Smooth muscle cell (in vitro differentiated cells): ENCODE data around the gene SKOR2. TPM values are rescaled to one million over a fixed set of nuclear protein-coding genes. Genes with fewer than 3 reads are reported as not detected.
"Not testable (repeated sequence)": the region's sequence is repeated elsewhere in the genome, so short reads cannot be mapped to it uniquely, and the experiment has no call there.

Source experiments
- DNase-seq: peaks from one replicate; lab custom pipeline; 2025; ENCODE audit not compliant: unreplicated experiment; lab: John Stamatoyannopoulos, UW
- H2AFZ ChIP-seq: fragments of 200-600 bp; sonication (generic); 2 replicates; pipeline ENCODE4 v1.6.0; 2016; ENCODE audit warnings: antibody characterized with exemption, low read depth, mild to moderate bottlenecking
- H3F3A ChIP-seq: fragments of 200-600 bp; sonication (generic); 2 replicates; pipeline ENCODE4 v1.6.0; 2017; ENCODE audit warnings: antibody characterized with exemption, low read depth
- H3K27ac ChIP-seq: fragments of 200-600 bp; sonication (generic); 2 replicates; pipeline ENCODE4 v1.5.1; 2016; ENCODE audit warnings: low read depth, mild to moderate bottlenecking
- H3K27me3 ChIP-seq: fragments of 200-600 bp; sonication (generic); 2 replicates; pipeline ENCODE4 v1.6.1; 2016; ENCODE audit warnings: low read depth, mild to moderate bottlenecking
- H3K36me3 ChIP-seq: fragments of 200-600 bp; sonication (generic); 2 replicates; pipeline ENCODE4 v1.5.1; 2016; ENCODE audit warnings: low read depth
- H3K4me1 ChIP-seq: fragments of 200-600 bp; sonication (generic); 2 replicates; pipeline ENCODE4 v1.5.1; 2016; ENCODE audit warnings: low read depth
- H3K4me2 ChIP-seq: fragments of 200-600 bp; sonication (generic); 2 replicates; pipeline ENCODE4 v1.6.0; 2016; ENCODE audit warnings: mild to moderate bottlenecking
- H3K4me3 ChIP-seq: fragments of 200-600 bp; sonication (generic); 2 replicates; pipeline ENCODE4 v1.5.1; 2016; ENCODE audit warnings: mild to moderate bottlenecking
- H3K79me2 ChIP-seq: fragments of 200-600 bp; sonication (generic); 2 replicates; pipeline ENCODE4 v1.6.0; 2016; ENCODE audit warnings: low read depth, mild to moderate bottlenecking
- H3K9ac ChIP-seq: fragments of 200-600 bp; sonication (generic); 2 replicates; pipeline ENCODE4 v1.6.0; 2016; ENCODE audit warnings: low read depth
- H3K9me3 ChIP-seq: fragments of 200-600 bp; sonication (generic); replicated peaks from 2 replicates; pipeline ENCODE4 v1.5.1; 2016; ENCODE audit warnings: low read depth
- H4K20me1 ChIP-seq: fragments of 200-600 bp; sonication (generic); 2 replicates; pipeline ENCODE4 v1.6.0; 2016; ENCODE audit warnings: low read depth
- CTCF ChIP-seq: fragments of 200-600 bp; sonication (generic); IDR thresholded peaks from 2 replicates; pipeline ENCODE4 v1.5.1; 2017; ENCODE audit warnings: borderline replicate concordance, mild to moderate bottlenecking, antibody characterized with exemption; ENCODE audit not compliant: insufficient read depth, poor library complexity, severe bottlenecking
- WGBS: methylation state at CpG from one replicate; pipeline ENCODE4 v1.1.7; 2016; ENCODE audit warnings: low lambda C conversion rate; 5-methylcytosine and 5-hydroxymethylcytosine counted together
- polyA plus RNA-seq: library from polyadenylated mRNA; unstranded; fragments of >200 nt; fragmentation: Nextera tagmentation; extraction: Ambion mirVana; gene quantifications from 2 replicates; pipeline ENCODE4 v1.2.1, GENCODE V29; 2016
- small RNA-seq: library from RNA; depleted of rRNA; stranded (forward); fragments of <200 nt; gene quantifications from one replicate; pipeline ENCODE3, GENCODE V24; 2014
- total RNA-seq: library from RNA; depleted of rRNA; stranded (reverse); fragments of >200 nt; gene quantifications from 2 replicates; pipeline ENCODE4 v1.2.3, GENCODE V29; 2014

Gene SKOR2
- total and polyA plus RNA-seq, 2 experiments from 2014 or later: not detected

- no peak for TF ChIP-seq CTCF
- Histone ChIP-seq H3K4me2 (no peak overlapping the region), H3K9me3 (no peaks in the 10 kb centered on the region), H3K27ac (no peak overlapping the region), H2AFZ (no peak overlapping the region), H3K36me3 (no peaks in the 10 kb centered on the region), H3F3A (no peaks in the 10 kb centered on the region), H3K79me2 (peaks cover 100% of the 10 kb centered on the region), H3K27me3 (no peaks in the 10 kb centered on the region), H3K4me3 (no peak overlapping the region), H3K4me1 (peaks cover 6% of the 10 kb centered on the region), H3K9ac (no peak overlapping the region), H4K20me1 (peaks cover 100% of the 10 kb centered on the region)
- WGBS: 68% methylated on average over 2 of the region's 2 CpGs
- DNase-seq: no peak
These were observed 85.2 kb downstream of the SKOR2 start for GRCh38 chr18:47166294-47166693.

DNA sequence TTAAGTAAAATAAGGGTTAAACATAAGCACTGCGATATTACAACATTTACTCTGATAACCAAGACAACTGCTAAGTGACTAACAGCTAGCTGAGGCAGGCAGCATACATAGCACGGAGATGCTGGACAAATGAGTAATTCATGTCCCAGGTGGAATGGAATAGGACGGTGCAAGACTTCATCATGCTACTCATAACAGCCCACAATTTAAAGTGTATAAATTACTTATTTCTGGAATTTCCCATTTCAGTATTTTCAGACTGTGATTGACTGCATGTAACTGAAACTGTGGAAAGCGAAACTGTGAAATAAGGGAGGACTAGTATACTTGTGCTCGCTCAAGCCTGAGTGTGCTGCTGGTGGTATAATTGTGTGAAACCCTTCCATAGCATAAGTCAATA, 88.2 kb downstream of the SKOR2 start:
- H3K36me3 ChIP-seq: no peaks in the 10 kb centered on the region
- no peak overlapping the region for H3K9ac ChIP-seq
- 65% methylated on average over 5 of the region's 5 CpGs for WGBS
- no peak overlapping the region for H3K4me2 ChIP-seq
- peaks cover 97% of the 10 kb centered on the region for H3K79me2 ChIP-seq
- H3K27ac ChIP-seq: peak overlapping the region; percentile 31
- no peak overlapping the region for H3K4me3 ChIP-seq
- no peaks in the 10 kb centered on the region for H3F3A ChIP-seq
- H4K20me1 ChIP-seq: peaks cover 100% of the 10 kb centered on the region
- peaks cover 6% of the 10 kb centered on the region for H3K4me1 ChIP-seq
- no peak for DNase-seq
- no peak overlapping the region for H2AFZ ChIP-seq
- H3K9me3 ChIP-seq: no peaks in the 10 kb centered on the region
- no peaks in the 10 kb centered on the region for H3K27me3 ChIP-seq
- TF ChIP-seq CTCF: no peak

GRCh38 chr18:47160256-47160655, 91.2 kb downstream of the SKOR2 start:
- Histone ChIP-seq H3K27me3 (no peaks in the 10 kb centered on the region), H3F3A (peaks cover 2% of the 10 kb centered on the region), H3K4me3 (no peak overlapping the region), H3K79me2 (peaks cover 76% of the 10 kb centered on the region), H3K9ac (no peak overlapping the region), H3K4me2 (no peak overlapping the region), H3K4me1 (peaks cover 6% of the 10 kb centered on the region), H2AFZ (no peak overlapping the region), H4K20me1 (peaks cover 100% of the 10 kb centered on the region), H3K27ac (no peak overlapping the region), H3K9me3 (no peaks in the 10 kb centered on the region), H3K36me3 (peaks cover 2% of the 10 kb centered on the region)
- no peak for DNase-seq
- WGBS: 92% methylated on average over 5 of the region's 5 CpGs
- TF ChIP-seq CTCF: no peak

DNA sequence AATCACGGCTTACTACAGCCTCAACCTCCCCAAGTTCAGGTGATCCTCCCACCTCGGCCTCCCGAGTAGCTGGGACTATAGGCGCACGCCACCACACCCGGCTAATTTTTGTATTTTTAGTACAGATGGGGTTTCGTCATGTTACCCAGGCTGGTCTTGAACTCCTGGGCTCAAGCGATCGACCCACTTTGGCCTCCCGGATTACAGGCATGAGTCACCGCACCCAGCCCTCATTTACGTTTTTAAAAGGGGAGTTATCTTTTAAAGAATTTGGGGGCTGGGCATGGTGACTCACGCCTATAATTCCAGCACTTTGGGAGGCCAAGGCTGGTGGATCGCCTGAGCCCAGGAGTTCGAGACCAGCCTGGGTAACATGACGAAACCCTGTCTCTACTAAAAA, 93.1 kb downstream of the SKOR2 start:
- H3K4me3 ChIP-seq: not testable (repeated sequence)
- 55% methylated on average over 16 of the region's 16 CpGs for whole genome bisulfite sequencing

More for the DNA sequence above, 93.1 kb downstream of the SKOR2 start:
- H3K9ac ChIP-seq, H3K36me3 ChIP-seq, H3K27me3 ChIP-seq, H3K9me3 ChIP-seq, H3K4me1 ChIP-seq, H3K4me2 ChIP-seq, DNase-seq, H2AFZ ChIP-seq: not testable (repeated sequence)
- H3K79me2 ChIP-seq: peaks cover 57% of the 10 kb centered on the region
- peak overlapping the region; percentile 17 for H3K27ac ChIP-seq
- H3F3A ChIP-seq: peaks cover 16% of the 10 kb centered on the region
- peaks cover 91% of the 10 kb centered on the region for H4K20me1 ChIP-seq

Small RNA genes lying within 50 kb of the gene (small RNA-seq; reads per million reads assigned to genes)
- gene RNU6-1131P: not detected

Other genes starting within 250 kb of the SKOR2 start
- not detected in 2 replicates for gene ELOA2, start 216.0 kb downstream of the SKOR2 start, total RNA-seq
- gene ELOA2, start 216.0 kb downstream of the SKOR2 start, polyA plus RNA-seq: not detected in 2 replicates
- gene HDHD2, start 101.2 kb downstream of the SKOR2 start, total RNA-seq: 9.9 and 20.6 TPM in 2 replicates
- 14.9 and 16.4 TPM in 2 replicates for gene HDHD2, start 101.2 kb downstream of the SKOR2 start, polyA plus RNA-seq
- 35.8 and 43.2 TPM in 2 replicates for gene IER3IP1, start 75.3 kb downstream of the SKOR2 start, total RNA-seq
- 38.3 and 39.9 TPM in 2 replicates for gene IER3IP1, start 75.3 kb downstream of the SKOR2 start, polyA plus RNA-seq